ENCODE data around the gene AP4M1. TPM values are rescaled to one million over a fixed set of nuclear protein-coding genes. Genes with fewer than 3 reads are reported as not detected.
"Not testable (repeated sequence)": the region's sequence is repeated elsewhere in the genome, so short reads cannot be mapped to it uniquely, and the experiment has no call there.

Gene AP4M1
- total RNA-seq, 4 donors from 2014 or later = 9.1 to 26.6 (median 19.4) TPM

GRCh38 chr7:100128637-100128963 is 27.2 kb downstream of the AP4M1 start:
- Histone ChIP-seq H3K36me3 (no peaks in the 10 kb centered on the region), H3K4me1 (peaks cover 6 to 22% of the 10 kb centered on the region in 2 donors), H3K4me3 (replicated peaks in 1 of 3) (no peak overlapping the region), H3K27ac (no peak overlapping the region), H3K27me3 (no peaks in the 10 kb centered on the region), H3K9me3 (no peaks in the 10 kb centered on the region)
- WGBS, 2 donors = 47 to 75% methylated on average over 1 of the region's 1 CpG
- TF ChIP-seq CTCF (IDR thresholded peaks at IDR 0.05) (no peak), POLR2A (IDR thresholded peaks at IDR 0.05) (no peak)
- DNase-seq = no peak
- intact Hi-C loops (cut with DNase I) = loop anchor here (5.0 kb wide), 1 partner anchor 36 kb away; no protein-coding TSS in a partner anchor

- intact Hi-C loops (cut with DNase I) = loop anchor here (5.0 kb wide), 1 partner anchor 153 kb away; the partner anchor contains the start of gene AZGP1
- H3K27ac ChIP-seq; H3K4me3 ChIP-seq (replicated peaks in 1 of 3); H3K9me3 ChIP-seq; DNase-seq; H3K27me3 ChIP-seq; H3K36me3 ChIP-seq: not testable (repeated sequence)
- WGBS, 2 donors = 100% methylated on average over 1 of the region's 1 CpG
- H3K4me1 ChIP-seq = peaks cover 6 to 20% of the 10 kb centered on the region in 2 donors
Observed at GRCh38 chr7:100130220-100130607, 28.8 kb downstream of the AP4M1 start.

GRCh38 chr7:100130608-100131453 is 29.4 kb downstream of the AP4M1 start:
- DNase-seq = peak; percentile 71 to 81
- TF ChIP-seq POLR2A (IDR thresholded peaks at IDR 0.05) (no peak), CTCF (IDR thresholded peaks at IDR 0.05) (peak; percentile 59 to 95 (median 78))
- Histone ChIP-seq H3K4me3 (replicated peaks in 1 of 3) (no peak overlapping the region), H3K27ac (no peak overlapping the region), H3K36me3 (no peaks in the 10 kb centered on the region), H3K27me3 (no peaks in the 10 kb centered on the region), H3K9me3 (no peaks in the 10 kb centered on the region), H3K4me1 (peaks cover 6 to 14% of the 10 kb centered on the region in 2 donors)
- 14 to 17% methylated on average over 24 of the region's 24 CpGs for WGBS, 2 donors
- intact Hi-C loops (cut with DNase I) = loop anchor here (5.0 kb wide), 1 partner anchor 154 kb away; the partner anchor contains the start of gene AZGP1

- DNase-seq = no peak
- no peaks in the 10 kb centered on the region for H3K27me3 ChIP-seq
- no peaks in the 10 kb centered on the region for H3K36me3 ChIP-seq
- no peaks in the 10 kb centered on the region for H3K9me3 ChIP-seq
- intact Hi-C loops (cut with DNase I) = loop anchor here (5.0 kb wide), 1 partner anchor 155 kb away; the partner anchor contains the start of gene AZGP1
- no peak overlapping the region for H3K27ac ChIP-seq
- WGBS, 2 donors = 64 to 71% methylated on average over 7 of the region's 7 CpGs
- TF ChIP-seq POLR2A (IDR thresholded peaks at IDR 0.05) (no peak), CTCF (IDR thresholded peaks at IDR 0.05) (no peak)
- H3K4me1 ChIP-seq = peaks cover 0 to 10% of the 10 kb centered on the region in 2 donors
- H3K4me3 ChIP-seq (replicated peaks in 1 of 3) = no peak overlapping the region
Observed at GRCh38 chr7:100132126-100132525, 30.7 kb downstream of the AP4M1 start.

- DNase-seq = peak; percentile 41 to 42
Observed at GRCh38 chr7:100132697-100133151, 31.3 kb downstream of the AP4M1 start.

More at GRCh38 chr7:100132697-100133151, 31.3 kb downstream of the AP4M1 start:
- intact Hi-C loops (cut with DNase I) = loop anchor here (5.0 kb wide), 1 partner anchor 155 kb away; the partner anchor contains the start of gene AZGP1
- H3K4me3 ChIP-seq (replicated peaks in 1 of 3) = no peak overlapping the region
- no peaks in the 10 kb centered on the region for H3K27me3 ChIP-seq
- no peak overlapping the region for H3K27ac ChIP-seq
- no peaks in the 10 kb centered on the region for H3K9me3 ChIP-seq
- peaks cover 0 to 11% of the 10 kb centered on the region in 2 donors for H3K4me1 ChIP-seq
- 32 to 38% methylated on average over 3 of the region's 3 CpGs for WGBS, 2 donors
- no peaks in the 10 kb centered on the region for H3K36me3 ChIP-seq
- TF ChIP-seq CTCF (IDR thresholded peaks at IDR 0.05) = peak in 5 of 6 experiments; percentile 26 to 72 (median 45)
- TF ChIP-seq POLR2A (IDR thresholded peaks at IDR 0.05) = no peak

Data from thyroid gland (tissue), 4 donors.